ENCODE results near the gene BSN.

The BSN gene

GRCh38 chr3:49602877-49603411 is 48.7 kb downstream of the BSN start:
- DNase-seq, result no peak

- DNase-seq, result peak; percentile 2
These were observed 52.1 kb downstream of the BSN start for GRCh38 chr3:49606427-49606826.

GRCh38 chr3:49607105-49607591 is 52.9 kb downstream of the BSN start:
- DNase-seq, result no peak

- DNase-seq, result no peak
These were observed 53.5 kb downstream of the BSN start for GRCh38 chr3:49607796-49608195.

- no peak for DNase-seq
These were observed 55.0 kb downstream of the BSN start for GRCh38 chr3:49609314-49609713.

GRCh38 chr3:49609815-49610214 is 55.5 kb downstream of the BSN start:
- no peak for DNase-seq

GRCh38 chr3:49610666-49611280 is 56.5 kb downstream of the BSN start:
- DNase-seq, result no peak

GRCh38 chr3:49611291-49611690 is 57.0 kb downstream of the BSN start:
- DNase-seq, result no peak

- no peak for DNase-seq
These were observed 57.4 kb downstream of the BSN start for GRCh38 chr3:49611719-49612118.

GRCh38 chr3:49614936-49615335 is 60.7 kb downstream of the BSN start:
- DNase-seq, result no peak

- no peak for DNase-seq
These were observed 61.8 kb downstream of the BSN start for GRCh38 chr3:49616061-49616460.

GRCh38 chr3:49616491-49616941 is 62.2 kb downstream of the BSN start:
- DNase-seq, result no peak

GRCh38 chr3:49617390-49618013 is 63.2 kb downstream of the BSN start:
- DNase-seq, result no peak

GRCh38 chr3:49618412-49618811 is 64.1 kb downstream of the BSN start:
- no peak for DNase-seq

GRCh38 chr3:49619649-49620048 is 65.4 kb downstream of the BSN start:
- no peak for DNase-seq

- no peak for DNase-seq
These were observed 66.5 kb downstream of the BSN start for GRCh38 chr3:49620728-49621127.

GRCh38 chr3:49623071-49623470 is 68.8 kb downstream of the BSN start:
- no peak for DNase-seq

- DNase-seq, result no peak
These were observed 70.8 kb downstream of the BSN start for GRCh38 chr3:49625071-49625470.

GRCh38 chr3:49626101-49626581 is 71.9 kb downstream of the BSN start:
- DNase-seq, result no peak

- DNase-seq, result no peak
These were observed 72.5 kb downstream of the BSN start for GRCh38 chr3:49626796-49627195.

GRCh38 chr3:49627634-49628033 is 73.4 kb downstream of the BSN start:
- no peak for DNase-seq

- DNase-seq, result no peak
These were observed 74.0 kb downstream of the BSN start for GRCh38 chr3:49628249-49628648.

GRCh38 chr3:49629451-49629850 is 75.2 kb downstream of the BSN start:
- no peak for DNase-seq

GRCh38 chr3:49629866-49630265 is 75.6 kb downstream of the BSN start:
- no peak for DNase-seq

All from KG1 (cell line).